Measurements from ENCODE around the gene PTPRM.

- TF ChIP-seq REST (IDR thresholded peaks at IDR 0.05; ENCODE audit: borderline replicate concordance) (no peak), MXI1 (conservative IDR thresholded peaks at IDR 0.05; ENCODE audit: poor library complexity, severe bottlenecking) (no peak), EZH2 (IDR thresholded peaks at IDR 0.05; ENCODE audit: borderline replicate concordance, insufficient read depth, low read length, poor library complexity, severe bottlenecking) (no peak), TAF1 (IDR thresholded peaks at IDR 0.05; ENCODE audit: low read depth) (no peak), CTCF (IDR thresholded peaks at IDR 0.05; ENCODE audit: poor library complexity, severe bottlenecking) (no peak), POLR2AphosphoS5 (IDR thresholded peaks at IDR 0.05) (no peak)
Measured at GRCh38 chr18:7577706-7578105, 10.6 kb downstream of the PTPRM start.
